Type B pancreatic cell (in vitro differentiated cells): ENCODE data around the gene LYST. TPM values are rescaled to one million over a fixed set of nuclear protein-coding genes. Genes with fewer than 3 reads are reported as not detected.

Experiments
- DNase-seq: peaks from one replicate; pipeline ENCODE4 v3.0.0; 2021; ENCODE audit warnings: mixed read lengths; ENCODE audit not compliant: unreplicated experiment; ENCODE audit errors: extremely low spot score
- H3K27ac Mint-ChIP-seq: 2 replicates; pipeline ENCODE4 v1.8.0; 2021; ENCODE audit warnings: mild to moderate bottlenecking, mixed read lengths
- H3K27me3 Mint-ChIP-seq: 2 replicates; pipeline ENCODE4 v1.8.0; 2021; ENCODE audit warnings: mixed read lengths
- H3K36me3 Mint-ChIP-seq: 2 replicates; pipeline ENCODE4 v1.8.0; 2021; ENCODE audit warnings: mixed read lengths
- H3K4me1 Mint-ChIP-seq: one replicate; pipeline ENCODE4 v1.8.0; 2021; ENCODE audit warnings: mixed read lengths; ENCODE audit not compliant: unreplicated experiment
- H3K4me3 Mint-ChIP-seq: 2 replicates; pipeline ENCODE4 v1.8.0; 2021; ENCODE audit warnings: mild to moderate bottlenecking, mixed read lengths
- H3K9me3 Mint-ChIP-seq: 2 replicates; pipeline ENCODE4 v1.8.0; 2021; ENCODE audit warnings: mixed read lengths
- CTCF ChIP-seq: fragments of 200-600 bp; sonication (generic); conservative IDR thresholded peaks from 2 replicates; pipeline ENCODE4 v1.5.0; 2021; ENCODE audit warnings: antibody characterized with exemption, mild to moderate bottlenecking
- total RNA-seq: library from RNA; stranded (reverse); gene quantifications from 2 replicates; pipeline ENCODE4 v1.2.1, GENCODE V29; 2021; ENCODE audit warnings: low replicate concordance

The LYST gene
- total RNA-seq, 1 donor from 2014 or later = 9.7 TPM

DNA sequence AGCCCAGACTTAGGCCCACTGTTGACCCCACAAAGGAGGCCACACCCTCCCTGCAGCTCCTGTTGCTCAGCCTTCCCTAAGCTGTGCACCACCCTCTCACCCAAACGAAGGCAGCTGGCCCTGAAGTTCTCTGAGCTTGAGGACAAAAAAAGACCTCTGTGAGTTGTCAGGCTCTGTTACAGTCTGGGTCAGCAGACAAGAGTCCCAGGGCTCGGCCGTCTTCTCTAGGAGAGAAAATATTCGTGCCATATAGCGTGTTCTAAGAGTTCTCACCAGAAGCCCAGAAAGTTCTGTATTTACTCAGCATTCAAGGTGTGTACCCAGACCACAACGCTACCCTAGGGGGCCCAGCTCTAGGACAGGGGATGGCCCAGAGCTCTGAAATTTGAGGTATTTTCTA, 25.5 kb upstream of the LYST start:
- Mint-ChIP-seq H3K9me3 (no peaks in the 10 kb centered on the region), H3K4me3 (no peak overlapping the region), H3K4me1 (peaks cover 8% of the 10 kb centered on the region), H3K27ac (no peak overlapping the region), H3K27me3 (no peaks in the 10 kb centered on the region), H3K36me3 (no peaks in the 10 kb centered on the region)
- no peak for DNase-seq
- TF ChIP-seq CTCF = no peak

GRCh38 chr1:235888119-235888643, 21.5 kb upstream of the LYST start:
- no peak for TF ChIP-seq CTCF
- DNase-seq = no peak
- H3K27ac Mint-ChIP-seq = no peak overlapping the region
- H3K36me3 Mint-ChIP-seq = no peaks in the 10 kb centered on the region
- no peaks in the 10 kb centered on the region for H3K9me3 Mint-ChIP-seq
- H3K4me3 Mint-ChIP-seq = no peak overlapping the region
- no peaks in the 10 kb centered on the region for H3K27me3 Mint-ChIP-seq
- H3K4me1 Mint-ChIP-seq = peaks cover 8% of the 10 kb centered on the region

DNA sequence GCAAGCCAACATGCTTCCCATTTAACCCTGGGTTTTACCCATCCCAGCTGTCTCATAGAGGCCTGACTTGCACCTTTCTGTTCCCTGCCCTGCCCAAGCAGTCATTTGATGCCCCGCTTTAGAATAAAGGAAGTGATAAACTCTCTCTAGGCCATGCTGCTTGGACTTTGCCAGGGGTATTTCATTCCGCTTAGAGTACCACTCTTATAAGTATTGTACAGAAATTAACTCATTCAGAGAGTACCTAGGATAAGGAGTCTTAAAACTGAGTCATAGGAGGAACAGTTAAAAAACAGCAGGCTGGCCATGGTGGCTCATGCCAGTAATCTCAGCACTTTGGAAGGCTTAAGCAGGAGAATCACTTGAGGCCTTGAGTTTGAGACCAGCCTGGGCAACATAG, 21.0 kb upstream of the LYST start:
- Mint-ChIP-seq H3K4me3 (no peak overlapping the region), H3K4me1 (peaks cover 8% of the 10 kb centered on the region), H3K36me3 (no peaks in the 10 kb centered on the region), H3K27ac (no peak overlapping the region), H3K9me3 (no peaks in the 10 kb centered on the region), H3K27me3 (no peaks in the 10 kb centered on the region)
- no peak for TF ChIP-seq CTCF
- DNase-seq = no peak

GRCh38 chr1:235885655-235886262, 19.1 kb upstream of the LYST start:
- Mint-ChIP-seq H3K4me3 (no peak overlapping the region), H3K27ac (no peak overlapping the region), H3K9me3 (no peaks in the 10 kb centered on the region), H3K27me3 (peaks cover 7% of the 10 kb centered on the region), H3K36me3 (no peaks in the 10 kb centered on the region), H3K4me1 (peaks cover 8% of the 10 kb centered on the region)
- DNase-seq = no peak
- no peak for TF ChIP-seq CTCF

- DNase-seq = no peak
- no peak for TF ChIP-seq CTCF
- H3K27ac Mint-ChIP-seq = no peak overlapping the region
- H3K36me3 Mint-ChIP-seq = no peaks in the 10 kb centered on the region
- H3K27me3 Mint-ChIP-seq = peaks cover 7% of the 10 kb centered on the region
- H3K4me3 Mint-ChIP-seq = no peak overlapping the region
- H3K9me3 Mint-ChIP-seq = no peaks in the 10 kb centered on the region
- H3K4me1 Mint-ChIP-seq = peaks cover 4% of the 10 kb centered on the region
Observed at GRCh38 chr1:235883261-235883927, 16.7 kb upstream of the LYST start.
